K562 (cell line): ENCODE measurements around the gene P4HTM. TPM values are rescaled to one million over a fixed set of nuclear protein-coding genes. Genes with fewer than 3 reads are reported as not detected.

Source experiments
- ELF1 ChIP-seq: fragments of 200-800 bp; sonication (Bioruptor generic); IDR thresholded peaks from 2 replicates; pipeline ENCODE4 v1.6.1; 2016; ENCODE audit warnings: missing genetic modification characterization, missing compliant biosample characterization
- FOXA1 ChIP-seq: fragments of 450-650 bp; IDR thresholded peaks from 2 replicates; pipeline ENCODE4 v1.6.1; 2016; ENCODE audit warnings: mild to moderate bottlenecking, borderline replicate concordance
- GATAD2B ChIP-seq: fragments of 450-650 bp; IDR thresholded peaks from 2 replicates; pipeline ENCODE4 v1.6.1; 2017; ENCODE audit warnings: mild to moderate bottlenecking, borderline replicate concordance
- HMGXB4 ChIP-seq: sonication (generic); formaldehyde crosslinking; IDR thresholded peaks from 2 replicates; pipeline ENCODE4 v1.8.1; 2023; ENCODE audit warnings: mild to moderate bottlenecking, missing genetic modification reagents
- NCOA1 ChIP-seq: fragments of 450-650 bp; IDR thresholded peaks from 2 replicates; pipeline ENCODE4 v1.6.1; 2016; ENCODE audit warnings: low read depth
- NCOR1 ChIP-seq: fragments of 450-650 bp; IDR thresholded peaks from 2 replicates; pipeline ENCODE4 v1.6.1; 2016; ENCODE audit warnings: mild to moderate bottlenecking, moderate library complexity
- OTX1 ChIP-seq: fragments of 450-650 bp; formaldehyde crosslinking; IDR thresholded peaks from 2 replicates; pipeline ENCODE4 v1.4.0; 2022; ENCODE audit warnings: mild to moderate bottlenecking
- REST ChIP-seq, 2 experiments: fragments of 450-650 bp; formaldehyde crosslinking in 1 of 2; IDR thresholded peaks; 2 replicates each; pipeline versions ENCODE4 v1.4.0 to v1.6.1; 2014 to 2020; ENCODE audit warnings: mild to moderate bottlenecking in 2 of 2, borderline replicate concordance in 1 of 2, low read depth in 1 of 2
- ZNF586 ChIP-seq: fragments of 450-650 bp; formaldehyde crosslinking; conservative IDR thresholded peaks from 2 replicates; pipeline ENCODE4 v1.4.0; 2020; ENCODE audit warnings: mild to moderate bottlenecking, moderate library complexity
- polyA plus RNA-seq, 8 experiments: library from polyadenylated mRNA; depleted of rRNA in 4 of 8; stranded (reverse) in 5 of 8; unstranded in 3 of 8; fragments of >200 nt; fragmentation: Nextera tagmentation in 2 of 8; fragmentation: Illumina TruSeq in 1 of 8; extraction: Ambion mirVana in 2 of 8; extraction: Trizol in 1 of 8; gene quantifications; 2 replicates each; pipeline versions ENCODE4 v1.2.1 to v1.2.3, GENCODE V29; 2011 to 2014; ENCODE audit warnings: inconsistent platforms in 1 of 8, missing spikeins in 1 of 8
- total RNA-seq, 7 experiments: library from RNA; depleted of rRNA in 6 of 7; stranded (reverse); fragments of >200 nt in 6 of 7; fragmentation: Illumina TruSeq in 2 of 7; extraction: Trizol in 2 of 7; gene quantifications; 2 replicates each; pipeline versions ENCODE4 v1.2.1 to v1.2.3, GENCODE V29; 2011 to 2021; ENCODE audit warnings: low replicate concordance in 1 of 7
- TF ChIP-seq, protein P1 (sequence below): sonication (generic); formaldehyde crosslinking; IDR thresholded peaks from 2 replicates; pipeline ENCODE4 v1.8.1; 2023; ENCODE audit warnings: missing genetic modification reagents, mild to moderate bottlenecking, borderline replicate concordance
- TF ChIP-seq, protein P2 (sequence below): sonication (generic); formaldehyde crosslinking; IDR thresholded peaks from 2 replicates; pipeline ENCODE4 v1.9.0; 2022; ENCODE audit warnings: mild to moderate bottlenecking, missing genetic modification reagents

The P4HTM gene
- total and polyA plus RNA-seq, 9 of the 15 experiments (the other 6 are each of a cell fraction or from before 2014, with no cell fraction given), result 0.09 to 0.66 (median 0.25) TPM; not detected in 2

GRCh38 chr3:49007068-49007770, 17.2 kb downstream of the P4HTM start, which contains the start of gene WDR6 (continued):
- TF ChIP-seq, protein P1, sequence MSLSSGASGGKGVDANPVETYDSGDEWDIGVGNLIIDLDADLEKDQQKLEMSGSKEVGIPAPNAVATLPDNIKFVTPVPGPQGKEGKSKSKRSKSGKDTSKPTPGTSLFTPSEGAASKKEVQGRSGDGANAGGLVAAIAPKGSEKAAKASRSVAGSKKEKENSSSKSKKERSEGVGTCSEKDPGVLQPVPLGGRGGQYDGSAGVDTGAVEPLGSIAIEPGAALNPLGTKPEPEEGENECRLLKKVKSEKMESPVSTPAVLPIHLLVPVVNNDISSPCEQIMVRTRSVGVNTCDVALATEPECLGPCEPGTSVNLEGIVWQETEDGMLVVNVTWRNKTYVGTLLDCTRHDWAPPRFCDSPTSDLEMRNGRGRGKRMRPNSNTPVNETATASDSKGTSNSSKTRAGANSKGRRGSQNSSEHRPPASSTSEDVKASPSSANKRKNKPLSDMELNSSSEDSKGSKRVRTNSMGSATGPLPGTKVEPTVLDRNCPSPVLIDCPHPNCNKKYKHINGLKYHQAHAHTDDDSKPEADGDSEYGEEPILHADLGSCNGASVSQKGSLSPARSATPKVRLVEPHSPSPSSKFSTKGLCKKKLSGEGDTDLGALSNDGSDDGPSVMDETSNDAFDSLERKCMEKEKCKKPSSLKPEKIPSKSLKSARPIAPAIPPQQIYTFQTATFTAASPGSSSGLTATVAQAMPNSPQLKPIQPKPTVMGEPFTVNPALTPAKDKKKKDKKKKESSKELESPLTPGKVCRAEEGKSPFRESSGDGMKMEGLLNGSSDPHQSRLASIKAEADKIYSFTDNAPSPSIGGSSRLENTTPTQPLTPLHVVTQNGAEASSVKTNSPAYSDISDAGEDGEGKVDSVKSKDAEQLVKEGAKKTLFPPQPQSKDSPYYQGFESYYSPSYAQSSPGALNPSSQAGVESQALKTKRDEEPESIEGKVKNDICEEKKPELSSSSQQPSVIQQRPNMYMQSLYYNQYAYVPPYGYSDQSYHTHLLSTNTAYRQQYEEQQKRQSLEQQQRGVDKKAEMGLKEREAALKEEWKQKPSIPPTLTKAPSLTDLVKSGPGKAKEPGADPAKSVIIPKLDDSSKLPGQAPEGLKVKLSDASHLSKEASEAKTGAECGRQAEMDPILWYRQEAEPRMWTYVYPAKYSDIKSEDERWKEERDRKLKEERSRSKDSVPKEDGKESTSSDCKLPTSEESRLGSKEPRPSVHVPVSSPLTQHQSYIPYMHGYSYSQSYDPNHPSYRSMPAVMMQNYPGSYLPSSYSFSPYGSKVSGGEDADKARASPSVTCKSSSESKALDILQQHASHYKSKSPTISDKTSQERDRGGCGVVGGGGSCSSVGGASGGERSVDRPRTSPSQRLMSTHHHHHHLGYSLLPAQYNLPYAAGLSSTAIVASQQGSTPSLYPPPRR (CRISPR knock-in tag), result no peak
- TF ChIP-seq, protein P2, sequence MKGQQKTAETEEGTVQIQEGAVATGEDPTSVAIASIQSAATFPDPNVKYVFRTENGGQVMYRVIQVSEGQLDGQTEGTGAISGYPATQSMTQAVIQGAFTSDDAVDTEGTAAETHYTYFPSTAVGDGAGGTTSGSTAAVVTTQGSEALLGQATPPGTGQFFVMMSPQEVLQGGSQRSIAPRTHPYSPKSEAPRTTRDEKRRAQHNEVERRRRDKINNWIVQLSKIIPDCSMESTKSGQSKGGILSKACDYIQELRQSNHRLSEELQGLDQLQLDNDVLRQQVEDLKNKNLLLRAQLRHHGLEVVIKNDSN, result peak; percentile 98
- no peak for TF ChIP-seq ZNF586
- no peak for TF ChIP-seq GATAD2B
- TF ChIP-seq NCOR1, result 0 out of 2 replicates have a peak, but pooled peaks have one; percentile 16
- TF ChIP-seq REST (IDR thresholded peaks at IDR 0.05; ENCODE audit: borderline replicate concordance), result peak; percentile 75
- 0 out of 2 replicates have a peak, but pooled peaks have one; percentile 35 for TF ChIP-seq REST (CRISPR knock-in tag; IDR thresholded peaks at IDR 0.05; ENCODE audit: low read depth)
- TF ChIP-seq FOXA1, result no peak
- TF ChIP-seq ELF1 (tag), result no peak
- TF ChIP-seq HMGXB4 (CRISPR knock-in tag), result 0 out of 2 replicates have a peak, but pooled peaks have one; percentile 54
- no peak for TF ChIP-seq OTX1 (CRISPR knock-in tag)
- 0 out of 2 replicates have a peak, but pooled peaks have one; percentile 36 for TF ChIP-seq NCOA1
